Brain microvascular endothelial cell (primary cell): ENCODE results near the gene CST3.

Experiments used
- DNase-seq: peaks from one replicate; pipeline ENCODE4 v3.0.0-alpha.2; 2020
- H3K27ac ChIP-seq: fragments of 250-450 bp; sonication (Bioruptor Pico); 2 replicates; pipeline ENCODE4 v1.5.1; 2020; ENCODE audit warnings: mild to moderate bottlenecking, moderate library complexity
- H3K27me3 ChIP-seq: fragments of 250-450 bp; sonication (Bioruptor Pico); replicated peaks from 2 replicates; pipeline ENCODE4 v1.5.1; 2020; ENCODE audit warnings: mild to moderate bottlenecking
- H3K36me3 ChIP-seq: fragments of 250-450 bp; sonication (Bioruptor Pico); replicated peaks from 2 replicates; pipeline ENCODE4 v1.5.1; 2020; ENCODE audit warnings: mild to moderate bottlenecking
- H3K4me3 ChIP-seq: 2 replicates; pipeline ENCODE4 v1.5.1; 2011; ENCODE audit warnings: low read depth, mild to moderate bottlenecking, control low read depth, low read length, moderate library complexity
- in situ Hi-C: cut with HindIII; loops from 2 replicates; pipeline ENCODE4 v1.10.0; 2017; ENCODE audit warnings: low sequenced_read_pairs, low pct_ligation_motif_present
- TF ChIP-seq, protein P1 (sequence below): IDR thresholded peaks from 2 replicates; pipeline ENCODE4 v1.5.1; 2011; ENCODE audit warnings: low read depth, mild to moderate bottlenecking, moderate library complexity, low read length, control low read depth, inconsistent platforms; ENCODE audit errors: missing control alignments

Gene CST3

DNA sequence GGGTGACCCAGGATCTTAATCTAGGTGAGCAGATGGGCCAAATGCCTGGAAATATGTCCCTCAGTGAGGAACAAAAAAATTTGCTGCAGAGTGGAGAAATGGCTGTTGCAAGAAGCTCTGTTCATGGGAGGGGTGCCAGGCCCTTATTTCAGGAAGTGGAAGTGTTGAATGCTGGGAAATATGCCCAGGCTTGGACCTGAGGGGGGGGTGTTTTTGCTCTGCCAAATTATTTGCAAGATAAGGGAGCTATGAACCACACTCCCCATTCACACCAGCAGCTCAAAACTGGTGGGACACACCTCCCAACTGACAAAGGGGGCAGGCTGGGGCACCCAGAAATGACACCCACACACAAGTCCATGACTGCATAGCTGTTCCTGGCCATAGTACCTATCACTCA lies 42.4 kb upstream of the CST3 start:
- H3K27me3 ChIP-seq, result no peaks in the 10 kb centered on the region
- no peak overlapping the region for H3K4me3 ChIP-seq
- in situ Hi-C loops, result no loop called here
- TF ChIP-seq, protein P1, sequence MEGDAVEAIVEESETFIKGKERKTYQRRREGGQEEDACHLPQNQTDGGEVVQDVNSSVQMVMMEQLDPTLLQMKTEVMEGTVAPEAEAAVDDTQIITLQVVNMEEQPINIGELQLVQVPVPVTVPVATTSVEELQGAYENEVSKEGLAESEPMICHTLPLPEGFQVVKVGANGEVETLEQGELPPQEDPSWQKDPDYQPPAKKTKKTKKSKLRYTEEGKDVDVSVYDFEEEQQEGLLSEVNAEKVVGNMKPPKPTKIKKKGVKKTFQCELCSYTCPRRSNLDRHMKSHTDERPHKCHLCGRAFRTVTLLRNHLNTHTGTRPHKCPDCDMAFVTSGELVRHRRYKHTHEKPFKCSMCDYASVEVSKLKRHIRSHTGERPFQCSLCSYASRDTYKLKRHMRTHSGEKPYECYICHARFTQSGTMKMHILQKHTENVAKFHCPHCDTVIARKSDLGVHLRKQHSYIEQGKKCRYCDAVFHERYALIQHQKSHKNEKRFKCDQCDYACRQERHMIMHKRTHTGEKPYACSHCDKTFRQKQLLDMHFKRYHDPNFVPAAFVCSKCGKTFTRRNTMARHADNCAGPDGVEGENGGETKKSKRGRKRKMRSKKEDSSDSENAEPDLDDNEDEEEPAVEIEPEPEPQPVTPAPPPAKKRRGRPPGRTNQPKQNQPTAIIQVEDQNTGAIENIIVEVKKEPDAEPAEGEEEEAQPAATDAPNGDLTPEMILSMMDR, result no peak
- no peaks in the 10 kb centered on the region for H3K36me3 ChIP-seq
- H3K27ac ChIP-seq, result no peak overlapping the region
- no peak for DNase-seq

DNA sequence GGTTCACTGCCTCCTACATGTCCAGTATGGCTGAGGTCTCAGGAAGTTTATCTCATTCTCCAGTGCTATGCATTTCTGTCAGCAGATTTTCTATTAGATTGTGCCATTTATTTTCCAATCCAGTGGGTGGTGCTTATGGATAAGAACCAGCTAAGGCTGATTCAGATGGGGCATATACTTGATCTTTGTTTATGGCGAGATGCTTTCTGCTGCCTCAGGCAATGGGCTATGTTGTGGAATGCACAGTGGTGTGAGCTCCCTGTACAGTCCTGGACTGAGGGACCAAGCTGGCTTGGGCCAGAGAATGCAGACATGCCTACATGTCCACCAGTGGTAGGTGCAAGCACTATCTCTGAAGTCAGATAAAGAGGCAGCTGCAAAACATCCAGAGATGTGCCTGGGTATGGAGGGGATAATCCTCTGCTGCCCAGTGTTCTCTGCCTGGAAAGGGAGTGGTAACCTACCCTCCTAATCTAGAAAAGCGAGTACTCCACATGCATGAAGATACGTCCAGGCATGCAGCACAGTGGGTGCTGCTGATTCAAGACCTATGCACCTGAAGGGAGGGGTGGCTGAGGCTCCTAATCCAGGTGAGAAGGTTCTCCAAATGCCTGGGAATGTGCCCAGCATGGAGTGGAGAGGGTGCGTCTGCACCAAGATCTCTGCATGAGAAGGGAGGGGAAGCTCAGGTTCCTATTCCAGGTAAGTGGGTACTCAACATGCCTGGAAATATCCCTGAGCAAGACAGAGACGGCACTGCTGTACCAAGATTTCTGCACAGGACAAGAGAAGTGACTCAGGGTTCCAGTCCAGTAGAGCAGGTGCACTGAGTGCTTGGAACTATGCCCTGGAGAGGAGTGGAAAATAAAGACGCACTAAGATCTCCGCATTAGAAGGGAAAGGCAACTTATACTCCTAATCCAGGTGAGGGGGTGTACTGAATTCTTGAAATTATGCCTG lies 41.7 kb upstream of the CST3 start:
- H3K4me3 ChIP-seq, result no peak overlapping the region
- H3K27ac ChIP-seq, result no peak overlapping the region
- no peaks in the 10 kb centered on the region for H3K36me3 ChIP-seq
- TF ChIP-seq, protein P1, result no peak
- in situ Hi-C loops, result no loop called here
- no peak for DNase-seq
- no peaks in the 10 kb centered on the region for H3K27me3 ChIP-seq

DNA sequence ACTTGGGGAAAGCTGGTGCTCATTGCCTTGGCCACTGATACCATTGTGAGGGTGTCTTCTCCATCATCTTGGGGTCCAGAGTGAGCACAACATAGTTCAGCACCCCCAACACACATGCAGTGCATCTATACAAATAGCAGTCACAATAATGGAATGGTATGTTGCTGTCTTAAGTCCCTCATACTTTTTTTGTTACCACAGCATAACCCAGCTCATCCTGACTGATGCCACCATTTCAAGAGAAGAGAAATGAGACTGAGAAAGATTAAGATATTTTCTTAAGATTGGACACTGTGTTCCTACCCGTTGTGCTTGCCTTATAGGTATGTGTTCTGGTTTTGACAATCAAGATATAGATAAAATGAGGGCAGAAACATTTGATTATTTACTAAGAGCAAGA lies 35.5 kb upstream of the CST3 start:
- in situ Hi-C loops, result no loop called here

DNA sequence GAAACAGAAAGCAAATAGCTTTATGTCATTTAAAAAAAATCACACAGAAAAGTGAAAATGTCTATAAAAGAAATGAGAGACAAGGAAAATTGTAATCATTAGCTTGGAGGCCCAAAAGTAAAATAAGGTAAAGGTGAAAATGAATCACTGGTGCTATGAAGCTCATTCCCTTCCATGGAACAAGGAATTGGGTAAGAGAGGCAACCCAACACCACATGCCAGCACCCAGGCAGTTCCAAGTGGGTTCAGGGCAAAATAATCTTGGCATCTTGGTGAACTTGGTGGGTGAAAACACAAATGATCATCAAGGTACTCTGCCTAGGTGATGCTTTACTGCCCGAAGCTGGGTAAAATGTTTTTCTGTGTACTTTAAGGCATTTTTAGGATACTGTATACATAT lies 34.4 kb upstream of the CST3 start:
- no peak overlapping the region for H3K27ac ChIP-seq
- TF ChIP-seq, protein P1, result no peak
- in situ Hi-C loops, result no loop called here

More for the DNA sequence above, 35.5 kb upstream of the CST3 start:
- no peak for DNase-seq
- TF ChIP-seq, protein P1, result no peak
- H3K27ac ChIP-seq, result no peak overlapping the region
- H3K36me3 ChIP-seq, result no peaks in the 10 kb centered on the region
- no peak overlapping the region for H3K4me3 ChIP-seq
- no peaks in the 10 kb centered on the region for H3K27me3 ChIP-seq

DNA sequence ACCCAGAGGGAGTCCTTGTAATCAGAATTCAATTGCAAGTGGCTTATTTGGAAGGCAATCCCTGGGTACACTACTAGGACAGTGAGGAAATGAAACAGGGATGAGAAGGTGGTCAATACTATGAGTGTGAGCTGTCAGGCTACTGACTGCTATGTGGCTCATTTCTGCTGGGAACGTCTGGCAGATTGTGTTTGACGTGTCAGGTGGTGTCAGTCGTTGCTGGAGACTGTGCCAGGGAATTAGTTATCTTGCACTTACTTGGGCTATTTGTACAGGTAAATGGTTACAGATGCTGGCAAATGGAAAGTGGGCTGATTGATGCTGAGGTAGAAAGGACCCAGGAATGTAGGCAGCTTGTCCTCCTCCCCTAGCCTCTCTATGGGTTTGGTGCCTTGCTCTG lies 33.7 kb upstream of the CST3 start:
- in situ Hi-C loops, result no loop called here
- no peak for DNase-seq
- TF ChIP-seq, protein P1, result no peak
- Histone ChIP-seq H3K27ac (no peak overlapping the region), H3K36me3 (no peaks in the 10 kb centered on the region), H3K27me3 (no peaks in the 10 kb centered on the region), H3K4me3 (no peak overlapping the region)

More for the DNA sequence above, 34.4 kb upstream of the CST3 start:
- H3K36me3 ChIP-seq, result no peaks in the 10 kb centered on the region
- DNase-seq, result no peak
- H3K27me3 ChIP-seq, result no peaks in the 10 kb centered on the region
- no peak overlapping the region for H3K4me3 ChIP-seq

DNA sequence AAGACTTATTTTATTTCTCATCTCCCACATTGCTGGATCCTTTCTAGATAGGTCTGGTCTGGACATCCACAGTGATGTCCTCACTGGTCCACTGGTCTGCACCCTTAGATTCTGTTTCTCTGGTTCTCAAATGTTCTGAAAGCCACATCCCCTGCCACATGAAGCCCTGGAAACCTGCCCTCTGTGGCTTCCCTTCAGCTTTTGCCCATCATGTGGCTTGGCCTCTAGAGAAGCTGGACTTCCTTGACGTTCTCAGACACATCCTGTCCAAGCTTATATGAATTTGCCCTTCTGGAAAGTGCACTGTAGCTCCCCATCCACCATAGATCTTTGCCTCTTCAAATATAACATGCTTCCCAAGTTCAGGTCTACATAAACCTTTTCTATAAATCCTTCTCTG lies 32.6 kb upstream of the CST3 start:
- no peak for DNase-seq
- no peak overlapping the region for H3K27ac ChIP-seq
- in situ Hi-C loops, result no loop called here
- TF ChIP-seq, protein P1, result no peak
- H3K27me3 ChIP-seq, result no peaks in the 10 kb centered on the region
- no peaks in the 10 kb centered on the region for H3K36me3 ChIP-seq
- no peak overlapping the region for H3K4me3 ChIP-seq
